PFSK-1 (cell line): ENCODE data around the gene NRXN3.

Experiments
- FOXP2 ChIP-seq: optimal IDR thresholded peaks from 2 replicates; pipeline ENCODE3; 2011; ENCODE audit warnings: borderline replicate concordance, control low read depth, inconsistent platforms; ENCODE audit not compliant: insufficient read depth; ENCODE audit errors: extremely low read length, extremely low read depth
- POLR2AphosphoS5 ChIP-seq: IDR thresholded peaks from 2 replicates; pipeline ENCODE4 v1.6.1; 2012; ENCODE audit warnings: low read depth, mild to moderate bottlenecking, control low read depth, low read length, moderate library complexity
- REST ChIP-seq, 2 experiments: IDR thresholded peaks; 2 replicates each; pipeline versions ENCODE4 v1.6.1 to v1.8.0; 2011 to 2012; ENCODE audit warnings: low read depth in 2 of 2, low read length in 2 of 2, control low read depth in 1 of 2, inconsistent platforms in 1 of 2, mild to moderate bottlenecking in 1 of 2, moderate library complexity in 1 of 2; ENCODE audit not compliant: insufficient read depth in 1 of 2
- SIN3A ChIP-seq: IDR thresholded peaks from 2 replicates; pipeline ENCODE4 v1.6.1; 2012; ENCODE audit warnings: mild to moderate bottlenecking, low read length, moderate library complexity, borderline replicate concordance; ENCODE audit not compliant: insufficient read depth
- TAF1 ChIP-seq: IDR thresholded peaks from 2 replicates; pipeline ENCODE4 v1.6.1; 2012; ENCODE audit warnings: low read length, control low read depth, borderline replicate concordance; ENCODE audit not compliant: insufficient read depth

The NRXN3 gene

GRCh38 chr14:78292003-78292402 is 121.8 kb downstream of the NRXN3 start:
- TF ChIP-seq REST (IDR thresholded peaks at IDR 0.05; ENCODE audit: insufficient read depth in 1 of 2, low read depth in 2 of 2, low read length in 2 of 2) = no peak
- TF ChIP-seq POLR2AphosphoS5 = no peak
- no peak for TF ChIP-seq SIN3A
- TF ChIP-seq TAF1 = no peak
- TF ChIP-seq FOXP2 = no peak

- no peak for TF ChIP-seq TAF1
- TF ChIP-seq REST (IDR thresholded peaks at IDR 0.05; ENCODE audit: insufficient read depth in 1 of 2, low read depth in 2 of 2, low read length in 2 of 2) = no peak
- no peak for TF ChIP-seq FOXP2
- TF ChIP-seq SIN3A = no peak
- TF ChIP-seq POLR2AphosphoS5 = no peak
Observed at GRCh38 chr14:78297858-78298257, 127.7 kb downstream of the NRXN3 start.

- TF ChIP-seq POLR2AphosphoS5 (no peak), TAF1 (no peak), REST (IDR thresholded peaks at IDR 0.05; ENCODE audit: insufficient read depth in 1 of 2, low read depth in 2 of 2, low read length in 2 of 2) (no peak), FOXP2 (no peak), SIN3A (no peak)
Observed at GRCh38 chr14:78298298-78298697, 128.1 kb downstream of the NRXN3 start.

GRCh38 chr14:78302841-78303240 is 132.7 kb downstream of the NRXN3 start:
- TF ChIP-seq FOXP2 = no peak
- no peak for TF ChIP-seq POLR2AphosphoS5
- TF ChIP-seq REST (IDR thresholded peaks at IDR 0.05; ENCODE audit: insufficient read depth in 1 of 2, low read depth in 2 of 2, low read length in 2 of 2) = no peak
- no peak for TF ChIP-seq TAF1
- no peak for TF ChIP-seq SIN3A

- no peak for TF ChIP-seq FOXP2
- TF ChIP-seq TAF1 = no peak
- TF ChIP-seq POLR2AphosphoS5 = no peak
- TF ChIP-seq SIN3A = no peak
- TF ChIP-seq REST (IDR thresholded peaks at IDR 0.05; ENCODE audit: insufficient read depth in 1 of 2, low read depth in 2 of 2, low read length in 2 of 2) = no peak
Observed at GRCh38 chr14:78307671-78308070, 137.5 kb downstream of the NRXN3 start.
